OCI-LY3 (cell line): ENCODE results near the gene CYP2W1.

Experiments
- H2AFZ ChIP-seq: fragments of 200-600, 300-600 bp; shearing (Covaris generic); 2 replicates; pipeline ENCODE4 v1.6.0; 2014; ENCODE audit warnings: antibody characterized with exemption, low read depth, low read length
- H3K27ac ChIP-seq: fragments of 200-600, 300-600 bp; sonication (generic); 2 replicates; pipeline ENCODE4 v1.5.1; 2014; ENCODE audit warnings: mild to moderate bottlenecking, low read length, moderate library complexity, mixed read lengths
- H3K27me3 ChIP-seq: fragments of 200-600, 300-600 bp; sonication (generic); 2 replicates; pipeline ENCODE4 v1.6.1; 2014; ENCODE audit warnings: low read depth, low read length, mixed read lengths
- H3K36me3 ChIP-seq: fragments of 200-600, 300-600 bp; sonication (generic); replicated peaks from 2 replicates; pipeline ENCODE3; 2014; ENCODE audit warnings: low read depth, low read length, mixed read lengths
- H3K4me1 ChIP-seq: fragments of 300-600, 200-600 bp; sonication (generic); 2 replicates; pipeline ENCODE4 v1.6.1; 2014; ENCODE audit warnings: low read length, mixed read lengths
- H3K4me2 ChIP-seq: fragments of 200-600, 300-600 bp; sonication (generic); 2 replicates; pipeline ENCODE4 v1.6.1; 2014; ENCODE audit warnings: low read length, mixed read lengths
- H3K4me3 ChIP-seq: fragments of 300-600, 200-600 bp; sonication (generic); 2 replicates; pipeline ENCODE4 v1.5.1; 2014; ENCODE audit warnings: antibody characterized with exemption, mild to moderate bottlenecking, low read length, moderate library complexity
- H3K79me2 ChIP-seq: fragments of 300-600, 200-600 bp; shearing (Covaris generic); 2 replicates; pipeline ENCODE4 v1.6.1; 2014; ENCODE audit warnings: mild to moderate bottlenecking, low read length, mixed read lengths
- H3K9ac ChIP-seq: fragments of 300-600, 200-600 bp; shearing (Covaris generic); 2 replicates; pipeline ENCODE4 v1.6.0; 2014; ENCODE audit warnings: mild to moderate bottlenecking, low read length, moderate library complexity
- H3K9me3 ChIP-seq: fragments of 200-600, 300-600 bp; shearing (Covaris generic); 2 replicates; pipeline ENCODE4 v1.6.1; 2014; ENCODE audit warnings: low read length, mixed read lengths; ENCODE audit not compliant: insufficient read depth
- H4K20me1 ChIP-seq: fragments of 200-600, 300-600 bp; sonication (generic); 2 replicates; pipeline ENCODE4 v1.6.1; 2016; ENCODE audit warnings: low read length, mixed read lengths; ENCODE audit not compliant: insufficient read depth
- EZH2phosphoT487 ChIP-seq: fragments of 200-600 bp; shearing (Covaris generic); IDR thresholded peaks from 2 replicates; pipeline ENCODE4 v1.6.1; 2018; ENCODE audit warnings: antibody characterized with exemption, mixed run types, low read depth
- TF ChIP-seq, protein P1 (sequence below): fragments of 200-600, 300-600 bp; sonication (generic); IDR thresholded peaks from 2 replicates; pipeline ENCODE4 v1.5.1; 2014; ENCODE audit warnings: antibody characterized with exemption, low read length, low read depth

The CYP2W1 gene

GRCh38 chr7:992709-993607 is 10.0 kb downstream of the CYP2W1 start:
- no peaks in the 10 kb centered on the region for H3K36me3 ChIP-seq
- H3K27ac ChIP-seq = no peak overlapping the region
- TF ChIP-seq, protein P1, sequence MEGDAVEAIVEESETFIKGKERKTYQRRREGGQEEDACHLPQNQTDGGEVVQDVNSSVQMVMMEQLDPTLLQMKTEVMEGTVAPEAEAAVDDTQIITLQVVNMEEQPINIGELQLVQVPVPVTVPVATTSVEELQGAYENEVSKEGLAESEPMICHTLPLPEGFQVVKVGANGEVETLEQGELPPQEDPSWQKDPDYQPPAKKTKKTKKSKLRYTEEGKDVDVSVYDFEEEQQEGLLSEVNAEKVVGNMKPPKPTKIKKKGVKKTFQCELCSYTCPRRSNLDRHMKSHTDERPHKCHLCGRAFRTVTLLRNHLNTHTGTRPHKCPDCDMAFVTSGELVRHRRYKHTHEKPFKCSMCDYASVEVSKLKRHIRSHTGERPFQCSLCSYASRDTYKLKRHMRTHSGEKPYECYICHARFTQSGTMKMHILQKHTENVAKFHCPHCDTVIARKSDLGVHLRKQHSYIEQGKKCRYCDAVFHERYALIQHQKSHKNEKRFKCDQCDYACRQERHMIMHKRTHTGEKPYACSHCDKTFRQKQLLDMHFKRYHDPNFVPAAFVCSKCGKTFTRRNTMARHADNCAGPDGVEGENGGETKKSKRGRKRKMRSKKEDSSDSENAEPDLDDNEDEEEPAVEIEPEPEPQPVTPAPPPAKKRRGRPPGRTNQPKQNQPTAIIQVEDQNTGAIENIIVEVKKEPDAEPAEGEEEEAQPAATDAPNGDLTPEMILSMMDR = peak; percentile 88
- TF ChIP-seq EZH2phosphoT487 = no peak
- H4K20me1 ChIP-seq = no peaks in the 10 kb centered on the region
- H3K4me3 ChIP-seq = no peak overlapping the region
- peaks cover 5% of the 10 kb centered on the region for H3K4me1 ChIP-seq
- H3K27me3 ChIP-seq = no peaks in the 10 kb centered on the region
- H3K79me2 ChIP-seq = no peaks in the 10 kb centered on the region
- H2AFZ ChIP-seq = no peak overlapping the region
- peak overlapping the region; percentile 28 for H3K4me2 ChIP-seq
- H3K9ac ChIP-seq = no peak overlapping the region
- H3K9me3 ChIP-seq = no peaks in the 10 kb centered on the region

GRCh38 chr7:994592-995308 is 11.8 kb downstream of the CYP2W1 start:
- H3K4me2 ChIP-seq = no peak overlapping the region
- no peaks in the 10 kb centered on the region for H4K20me1 ChIP-seq

DNA sequence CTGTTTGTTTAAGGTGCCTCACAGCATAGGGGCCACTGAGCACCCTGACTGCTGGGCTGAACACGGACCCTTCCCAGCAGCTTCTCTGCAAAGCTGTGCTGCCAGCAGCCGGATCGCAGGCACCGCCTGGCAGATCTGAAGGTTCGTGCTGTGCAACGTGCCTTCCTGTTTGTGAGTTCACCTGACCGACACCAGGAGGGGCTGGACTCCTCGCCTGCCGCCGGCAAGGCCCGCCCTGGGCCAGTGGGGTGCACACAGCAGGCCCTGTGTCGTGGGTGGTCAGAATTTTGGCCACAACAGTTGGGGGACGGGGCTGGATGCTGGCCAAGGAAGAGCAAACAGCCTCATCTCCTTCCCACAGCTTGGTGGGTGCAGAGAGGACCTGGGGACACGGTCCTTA is 12.6 kb downstream of the CYP2W1 start:
- no peaks in the 10 kb centered on the region for H3K79me2 ChIP-seq
- no peak overlapping the region for H3K27ac ChIP-seq
- peaks cover 7% of the 10 kb centered on the region for H3K4me1 ChIP-seq
- H2AFZ ChIP-seq = no peak overlapping the region
- TF ChIP-seq, protein P1 = no peak
- TF ChIP-seq EZH2phosphoT487 = no peak
- no peaks in the 10 kb centered on the region for H4K20me1 ChIP-seq
- H3K4me2 ChIP-seq = no peak overlapping the region
- H3K9ac ChIP-seq = no peak overlapping the region
- H3K27me3 ChIP-seq = no peaks in the 10 kb centered on the region
- no peak overlapping the region for H3K4me3 ChIP-seq
- H3K36me3 ChIP-seq = no peaks in the 10 kb centered on the region
- no peaks in the 10 kb centered on the region for H3K9me3 ChIP-seq

More at GRCh38 chr7:994592-995308, 11.8 kb downstream of the CYP2W1 start:
- H3K9ac ChIP-seq = no peak overlapping the region
- H2AFZ ChIP-seq = no peak overlapping the region
- H3K9me3 ChIP-seq = no peaks in the 10 kb centered on the region
- TF ChIP-seq, protein P1 = no peak
- no peak for TF ChIP-seq EZH2phosphoT487
- H3K4me3 ChIP-seq = no peak overlapping the region
- no peaks in the 10 kb centered on the region for H3K79me2 ChIP-seq
- no peaks in the 10 kb centered on the region for H3K36me3 ChIP-seq
- H3K27me3 ChIP-seq = no peaks in the 10 kb centered on the region
- no peak overlapping the region for H3K27ac ChIP-seq
- H3K4me1 ChIP-seq = peaks cover 3% of the 10 kb centered on the region

DNA sequence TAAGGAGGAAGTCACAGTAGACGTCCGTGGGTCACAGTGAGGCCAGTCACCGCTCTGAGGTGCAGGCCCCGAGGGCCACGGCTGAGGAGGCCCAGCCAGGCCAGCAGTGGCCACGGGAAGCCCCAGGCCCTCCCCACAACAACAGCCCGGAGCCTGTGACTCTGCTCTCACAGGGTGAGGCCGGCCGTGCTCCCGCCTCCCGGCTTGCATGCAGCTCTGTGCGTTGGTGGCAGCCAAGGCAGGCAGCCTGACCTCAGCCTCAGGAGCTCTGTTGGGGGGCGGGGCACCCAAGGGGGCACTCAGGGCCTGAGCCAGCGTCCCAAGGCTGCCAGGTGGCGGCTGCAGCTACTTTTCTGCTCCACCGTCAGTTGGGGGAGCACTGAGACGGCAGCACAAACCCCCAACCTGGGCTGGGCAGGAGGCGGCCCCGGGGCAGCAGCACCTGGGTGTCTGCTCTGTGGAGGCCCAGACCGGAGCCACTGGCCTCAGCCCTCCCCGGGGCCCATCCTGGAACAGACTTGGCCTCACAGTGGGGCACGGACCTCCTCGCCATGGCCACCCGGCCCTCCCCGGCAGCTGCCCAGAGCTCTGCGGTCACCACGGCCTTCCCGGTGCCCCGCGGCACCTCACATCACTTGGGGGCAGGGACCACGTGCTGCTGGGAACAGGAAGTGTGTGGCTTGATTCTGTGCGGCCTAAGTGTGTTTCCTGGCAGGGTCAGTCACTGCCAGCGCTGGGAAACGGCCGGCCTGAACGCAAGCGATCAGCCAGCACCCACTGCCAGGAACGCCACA is 13.3 kb downstream of the CYP2W1 start:
- no peak for TF ChIP-seq EZH2phosphoT487
- TF ChIP-seq, protein P1 = no peak
- Histone ChIP-seq H3K36me3 (no peaks in the 10 kb centered on the region), H3K9me3 (no peaks in the 10 kb centered on the region), H3K79me2 (no peaks in the 10 kb centered on the region), H2AFZ (no peak overlapping the region), H4K20me1 (no peaks in the 10 kb centered on the region), H3K4me2 (no peak overlapping the region), H3K4me1 (peaks cover 13% of the 10 kb centered on the region), H3K4me3 (no peak overlapping the region), H3K27me3 (no peaks in the 10 kb centered on the region), H3K9ac (no peak overlapping the region), H3K27ac (no peak overlapping the region)
